ENCODE measurements around the gene FOXC2.

FOXC2 gene

GRCh38 chr16:86536621-86537020, 30.0 kb upstream of the FOXC2 start:
- no peak for DNase-seq (ENCODE audit: low spot score)
- H3K27me3 ChIP-seq (ENCODE audit: insufficient read depth, poor library complexity, severe bottlenecking) = no peaks in the 10 kb centered on the region
- H3K4me1 ChIP-seq (ENCODE audit: insufficient read depth, poor library complexity, severe bottlenecking) = no peaks in the 10 kb centered on the region
- no peaks in the 10 kb centered on the region for H3K9me3 ChIP-seq (ENCODE audit: severe bottlenecking)
- H3K27ac ChIP-seq (ENCODE audit: poor library complexity, severe bottlenecking) = no peak overlapping the region
- no peak for TF ChIP-seq CTCF (IDR thresholded peaks at IDR 0.05; ENCODE audit: poor library complexity, severe bottlenecking)
- H3K4me3 ChIP-seq (ENCODE audit: severe bottlenecking) = no peak overlapping the region
- ATAC-seq (ENCODE audit: low read depth) = no peak
- H3K36me3 ChIP-seq (ENCODE audit: low read depth) = peaks cover 44% of the 10 kb centered on the region

GRCh38 chr16:86537486-86537885, 29.1 kb upstream of the FOXC2 start:
- peaks cover 50% of the 10 kb centered on the region for H3K36me3 ChIP-seq (ENCODE audit: low read depth)
- DNase-seq (ENCODE audit: low spot score) = no peak
- H3K4me1 ChIP-seq (ENCODE audit: insufficient read depth, poor library complexity, severe bottlenecking) = no peaks in the 10 kb centered on the region
- no peaks in the 10 kb centered on the region for H3K9me3 ChIP-seq (ENCODE audit: severe bottlenecking)
- H3K27me3 ChIP-seq (ENCODE audit: insufficient read depth, poor library complexity, severe bottlenecking) = no peaks in the 10 kb centered on the region
- no peak for ATAC-seq (ENCODE audit: low read depth)
- H3K4me3 ChIP-seq (ENCODE audit: severe bottlenecking) = no peak overlapping the region
- no peak for TF ChIP-seq CTCF (IDR thresholded peaks at IDR 0.05; ENCODE audit: poor library complexity, severe bottlenecking)
- H3K27ac ChIP-seq (ENCODE audit: poor library complexity, severe bottlenecking) = no peak overlapping the region

GRCh38 chr16:86538196-86538780, 28.3 kb upstream of the FOXC2 start:
- Histone ChIP-seq H3K36me3 (ENCODE audit: low read depth) (peaks cover 55% of the 10 kb centered on the region), H3K4me3 (ENCODE audit: severe bottlenecking) (no peak overlapping the region), H3K27ac (ENCODE audit: poor library complexity, severe bottlenecking) (no peak overlapping the region), H3K27me3 (ENCODE audit: insufficient read depth, poor library complexity, severe bottlenecking) (no peaks in the 10 kb centered on the region), H3K4me1 (ENCODE audit: insufficient read depth, poor library complexity, severe bottlenecking) (no peaks in the 10 kb centered on the region), H3K9me3 (ENCODE audit: severe bottlenecking) (no peaks in the 10 kb centered on the region)
- no peak for ATAC-seq (ENCODE audit: low read depth)
- no peak for DNase-seq (ENCODE audit: low spot score)
- no peak for TF ChIP-seq CTCF (IDR thresholded peaks at IDR 0.05; ENCODE audit: poor library complexity, severe bottlenecking)

GRCh38 chr16:86540894-86541293, 25.7 kb upstream of the FOXC2 start:
- ATAC-seq (ENCODE audit: low read depth) (no peak), DNase-seq (ENCODE audit: low spot score) (no peak)
- Histone ChIP-seq H3K4me1 (ENCODE audit: insufficient read depth, poor library complexity, severe bottlenecking) (no peaks in the 10 kb centered on the region), H3K27me3 (ENCODE audit: insufficient read depth, poor library complexity, severe bottlenecking) (no peaks in the 10 kb centered on the region), H3K9me3 (ENCODE audit: severe bottlenecking) (no peaks in the 10 kb centered on the region), H3K36me3 (ENCODE audit: low read depth) (peaks cover 71% of the 10 kb centered on the region), H3K27ac (ENCODE audit: poor library complexity, severe bottlenecking) (no peak overlapping the region), H3K4me3 (ENCODE audit: severe bottlenecking) (no peak overlapping the region)
- TF ChIP-seq CTCF (IDR thresholded peaks at IDR 0.05; ENCODE audit: poor library complexity, severe bottlenecking) = no peak

GRCh38 chr16:86541560-86541959, 25.1 kb upstream of the FOXC2 start:
- no peak for TF ChIP-seq CTCF (IDR thresholded peaks at IDR 0.05; ENCODE audit: poor library complexity, severe bottlenecking)

More at GRCh38 chr16:86541560-86541959, 25.1 kb upstream of the FOXC2 start:
- Histone ChIP-seq H3K36me3 (ENCODE audit: low read depth) (peaks cover 76% of the 10 kb centered on the region), H3K9me3 (ENCODE audit: severe bottlenecking) (no peaks in the 10 kb centered on the region), H3K4me1 (ENCODE audit: insufficient read depth, poor library complexity, severe bottlenecking) (no peaks in the 10 kb centered on the region), H3K4me3 (ENCODE audit: severe bottlenecking) (no peak overlapping the region), H3K27me3 (ENCODE audit: insufficient read depth, poor library complexity, severe bottlenecking) (no peaks in the 10 kb centered on the region), H3K27ac (ENCODE audit: poor library complexity, severe bottlenecking) (no peak overlapping the region)
- no peak for ATAC-seq (ENCODE audit: low read depth)
- no peak for DNase-seq (ENCODE audit: low spot score)

All from RWPE2 (cell line).